NCI-H2227 (cell line): ENCODE results near the gene TTYH1.
A peak's percentile ranks its signal among the peaks of the same experiment; 100 is the strongest.
"Not testable (repeated sequence)": the region's sequence is repeated elsewhere in the genome, so short reads cannot be mapped to it uniquely, and the experiment has no call there.

Source experiments
- DNase-seq: peaks from one replicate; lab custom pipeline; 2025; ENCODE audit not compliant: unreplicated experiment; lab: John Stamatoyannopoulos, UW

TTYH1 gene

GRCh38 chr19:54459282-54460229, 44.3 kb downstream of the TTYH1 start:
- DNase-seq = no peak

GRCh38 chr19:54460230-54461005, 45.2 kb downstream of the TTYH1 start:
- DNase-seq = no peak

- no peak for DNase-seq
Observed at GRCh38 chr19:54461210-54461609, 45.9 kb downstream of the TTYH1 start.

GRCh38 chr19:54461613-54462012, 46.3 kb downstream of the TTYH1 start:
- no peak for DNase-seq

- no peak for DNase-seq
Observed at GRCh38 chr19:54462047-54462654, 46.9 kb downstream of the TTYH1 start.

- DNase-seq = no peak
Observed at GRCh38 chr19:54462655-54463530, 47.6 kb downstream of the TTYH1 start.

GRCh38 chr19:54463531-54464043, 48.3 kb downstream of the TTYH1 start, which contains the start of gene LENG9:
Gene LENG9 (minus strand): TSS chr19:54463778. CDS start chr19:54463526, 252 bp downstream.
- DNase-seq = peak; percentile 89

GRCh38 chr19:54464044-54464629, 48.9 kb downstream of the TTYH1 start:
- DNase-seq = peak; percentile 96

GRCh38 chr19:54464630-54465425, 49.6 kb downstream of the TTYH1 start:
- peak; percentile 96 for DNase-seq

GRCh38 chr19:54465426-54466109, 50.3 kb downstream of the TTYH1 start:
- DNase-seq = peak; percentile 71

GRCh38 chr19:54466110-54466480, 50.8 kb downstream of the TTYH1 start:
- not testable (repeated sequence) for DNase-seq

- DNase-seq = peak; percentile 62
Observed at GRCh38 chr19:54469496-54469934, 54.3 kb downstream of the TTYH1 start.

- no peak for DNase-seq
Observed at GRCh38 chr19:54470276-54470887, 55.1 kb downstream of the TTYH1 start.

- DNase-seq = no peak
Observed at GRCh38 chr19:54470991-54471782, 55.9 kb downstream of the TTYH1 start.

GRCh38 chr19:54473071-54473891, 58.0 kb downstream of the TTYH1 start, which contains the start of gene CDC42EP5:
Gene CDC42EP5 (minus strand): TSS chr19:54473296. CDS start chr19:54465547, 7,749 bp downstream.
- peak; percentile 51 for DNase-seq

GRCh38 chr19:54473892-54474372, 58.7 kb downstream of the TTYH1 start:
- no peak for DNase-seq
